ENCODE results near the gene AKAP13. TPM values are rescaled to one million over a fixed set of nuclear protein-coding genes. Genes with fewer than 3 reads are reported as not detected.

AKAP13 gene
- total RNA-seq, 1 donor from 2014 or later, result 284 TPM

GRCh38 chr15:85488997-85489396 is 108.6 kb downstream of the AKAP13 start:
- intact Hi-C loops (cut with micrococcal nuclease), result no loop called here
- ATAC-seq (no peak), DNase-seq (no peak)

DNA sequence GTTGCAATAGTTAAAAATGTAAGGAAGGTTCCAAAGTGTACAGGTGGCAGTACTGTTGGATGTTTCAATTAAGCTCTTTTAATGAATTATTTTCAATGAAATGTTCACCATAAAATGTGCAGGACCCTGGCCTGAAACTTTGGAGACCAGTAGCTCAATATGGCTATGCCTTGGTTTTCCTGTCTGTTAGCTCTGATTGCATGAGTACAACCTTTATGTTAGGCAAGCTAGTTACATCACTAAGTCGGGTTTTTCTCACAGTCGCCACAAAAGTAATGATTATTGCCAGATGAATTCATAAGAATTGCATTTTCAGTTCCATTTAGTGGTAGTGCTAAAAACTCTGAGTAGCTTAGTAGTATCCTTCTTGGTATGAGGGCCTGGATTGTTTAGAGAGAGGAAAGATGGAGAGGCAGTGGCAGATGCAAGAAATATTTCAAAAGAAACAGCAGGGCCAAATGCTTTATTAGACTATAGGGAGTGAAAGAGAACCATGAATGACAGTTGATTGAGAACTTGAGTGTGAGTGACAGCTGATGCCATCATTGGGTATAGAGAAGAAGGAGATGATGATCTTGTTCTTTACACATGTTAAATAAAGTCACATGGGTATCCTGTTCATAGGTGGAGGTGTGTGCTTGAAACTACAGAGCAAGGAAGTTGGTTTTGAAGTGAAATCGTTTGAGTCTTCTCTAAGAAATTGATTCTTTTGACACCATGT is 109.5 kb downstream of the AKAP13 start:
- ATAC-seq, result no peak
- no peak for DNase-seq
- intact Hi-C loops (cut with micrococcal nuclease), result loop anchor here (10.0 kb wide), 2 partner anchors 85 to 235 kb away; no protein-coding TSS in a partner anchor

DNA sequence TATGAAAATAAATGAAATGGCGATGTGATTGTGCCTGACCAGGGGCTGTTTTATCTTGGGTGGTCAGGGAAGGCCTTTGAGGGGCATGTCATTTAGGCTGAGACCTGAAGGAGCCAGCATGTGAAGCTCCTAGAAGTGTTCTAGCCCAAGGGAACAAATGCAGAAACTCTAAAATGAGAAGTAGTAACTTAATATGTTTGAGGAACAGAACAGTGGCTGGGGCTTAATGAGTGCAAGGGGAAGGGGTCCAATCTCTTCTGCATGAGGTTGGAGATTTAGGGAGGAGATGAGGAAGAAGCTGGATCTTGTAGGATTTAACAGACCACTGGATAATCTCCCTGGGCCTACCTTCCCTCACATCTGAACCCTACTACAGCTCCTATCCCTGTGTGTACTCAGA is 110.5 kb downstream of the AKAP13 start:
- DNase-seq, result no peak
- no peak for ATAC-seq
- intact Hi-C loops (cut with micrococcal nuclease), result loop anchor here (10.0 kb wide), 2 partner anchors 84 to 234 kb away; no protein-coding TSS in a partner anchor

DNA sequence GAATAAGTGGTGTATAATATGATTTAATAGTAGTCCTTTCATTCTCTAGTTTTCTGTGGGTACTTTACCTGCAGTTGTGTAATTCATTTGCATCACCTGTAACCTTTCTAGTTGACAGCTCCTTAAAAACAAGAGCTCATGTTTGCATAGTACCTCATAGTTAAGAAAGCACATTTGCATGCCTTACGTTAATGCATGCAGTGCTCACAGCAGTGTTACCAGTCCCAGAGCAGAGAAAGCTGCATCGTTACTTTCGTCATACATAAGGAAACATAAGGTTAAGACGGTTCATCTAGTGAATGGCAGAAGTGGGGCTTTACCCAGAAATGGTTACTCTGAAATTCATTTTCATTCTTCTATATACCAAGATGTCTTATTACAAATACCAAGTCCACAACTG is 111.3 kb downstream of the AKAP13 start:
- ATAC-seq (no peak), DNase-seq (no peak)
- intact Hi-C loops (cut with micrococcal nuclease), result loop anchor here (10.0 kb wide), 2 partner anchors 83 to 233 kb away; no protein-coding TSS in a partner anchor

- intact Hi-C loops (cut with micrococcal nuclease), result loop anchor here (10.0 kb wide), 2 partner anchors 82 to 232 kb away; no protein-coding TSS in a partner anchor
- ATAC-seq, result no peak
- DNase-seq, result no peak
Observed at GRCh38 chr15:85492406-85492805, 112.0 kb downstream of the AKAP13 start.

DNA sequence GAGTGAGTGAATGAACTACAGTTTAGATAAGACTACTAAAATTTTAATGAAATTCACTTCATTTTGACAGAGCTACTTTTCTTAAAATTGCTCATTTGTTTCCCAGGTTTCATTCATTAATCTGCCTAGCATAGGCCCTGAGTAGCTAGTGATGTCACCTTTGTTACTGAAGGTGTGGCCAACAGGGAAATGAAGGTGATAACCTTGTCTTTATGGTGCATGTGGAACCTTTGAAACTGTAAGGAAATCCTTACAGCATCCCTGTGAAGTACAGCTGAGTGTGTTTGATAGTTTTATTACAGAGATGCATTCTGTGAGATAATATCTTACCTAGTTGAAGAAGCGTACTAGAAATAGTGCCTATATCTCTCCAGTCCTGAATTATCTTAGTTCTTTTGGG is 112.9 kb downstream of the AKAP13 start:
- ATAC-seq, result peak; percentile 15
- intact Hi-C loops (cut with micrococcal nuclease), result loop anchor here (10.0 kb wide), 2 partner anchors 82 to 232 kb away; no protein-coding TSS in a partner anchor
- no peak for DNase-seq

GRCh38 chr15:85494048-85494777 is 113.8 kb downstream of the AKAP13 start:
- DNase-seq (no peak), ATAC-seq (peak; percentile 59)
- intact Hi-C loops (cut with micrococcal nuclease), result loop anchor here (10.0 kb wide), 2 partner anchors 81 to 231 kb away; no protein-coding TSS in a partner anchor

- DNase-seq (no peak), ATAC-seq (no peak)
- intact Hi-C loops (cut with micrococcal nuclease), result loop anchor here (10.0 kb wide), 2 partner anchors 80 to 230 kb away; no protein-coding TSS in a partner anchor
Observed at GRCh38 chr15:85495096-85495495, 114.7 kb downstream of the AKAP13 start.

GRCh38 chr15:85495544-85495943 is 115.1 kb downstream of the AKAP13 start:
- ATAC-seq (no peak), DNase-seq (no peak)
- intact Hi-C loops (cut with micrococcal nuclease), result loop anchor here (10.0 kb wide), 2 partner anchors 79 to 229 kb away; no protein-coding TSS in a partner anchor

DNA sequence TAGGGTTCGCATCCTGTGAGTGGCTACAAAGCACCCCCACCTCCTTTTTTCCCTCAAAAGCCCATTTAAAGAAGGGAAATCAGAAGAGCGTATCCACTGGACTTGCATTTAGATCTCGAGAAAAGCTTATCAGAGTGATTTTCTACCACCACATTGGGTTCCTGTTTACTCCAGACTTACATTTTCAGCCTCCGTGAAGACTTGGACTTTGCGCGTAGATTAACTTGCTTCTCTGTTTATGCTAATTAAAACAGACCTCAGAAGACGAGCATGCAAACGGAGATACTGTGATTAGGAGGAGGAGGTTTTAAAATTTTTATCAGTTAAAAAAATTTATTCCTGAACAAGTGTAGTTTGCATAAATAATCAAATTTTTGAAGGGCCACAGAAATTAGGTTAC is 115.7 kb downstream of the AKAP13 start:
- intact Hi-C loops (cut with micrococcal nuclease), result loop anchor here (10.0 kb wide), 2 partner anchors 79 to 229 kb away; no protein-coding TSS in a partner anchor
- DNase-seq, result no peak
- ATAC-seq, result no peak

DNA sequence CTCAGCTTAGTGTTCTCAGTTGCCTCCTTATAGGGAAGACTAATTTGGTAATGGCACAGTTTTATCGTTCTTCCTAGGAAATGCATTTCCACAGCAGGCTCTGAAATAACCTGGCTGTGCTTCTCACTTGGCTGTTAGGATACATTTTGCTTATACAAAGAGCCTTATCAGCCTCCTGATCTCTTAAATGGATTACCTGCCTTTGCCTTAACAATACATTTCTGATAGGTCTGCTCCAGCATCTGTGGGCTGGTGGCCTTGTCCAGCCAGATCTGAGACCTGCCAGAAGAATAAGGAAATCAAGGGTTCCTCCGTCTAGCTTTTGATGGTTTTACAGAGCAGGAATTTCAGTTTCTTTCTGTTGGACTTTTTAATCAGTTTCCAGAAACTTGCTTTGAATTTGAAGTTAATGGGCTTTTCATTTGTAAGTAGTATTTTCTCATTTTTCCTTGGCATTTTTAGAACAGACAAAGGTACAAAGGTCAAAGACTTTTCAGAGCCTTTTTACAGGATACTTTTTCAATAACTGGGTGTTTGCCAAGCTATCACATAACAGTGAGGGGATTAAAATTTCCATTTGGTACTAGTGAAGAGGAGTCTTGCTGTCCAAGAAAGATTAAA is 116.3 kb downstream of the AKAP13 start:
- DNase-seq, result no peak
- no peak for ATAC-seq
- intact Hi-C loops (cut with micrococcal nuclease), result loop anchor here (10.0 kb wide), 2 partner anchors 78 to 228 kb away; no protein-coding TSS in a partner anchor

- DNase-seq (no peak), ATAC-seq (no peak)
- intact Hi-C loops (cut with micrococcal nuclease), result loop anchor here (10.0 kb wide), 2 partner anchors 78 to 228 kb away; no protein-coding TSS in a partner anchor
Observed at GRCh38 chr15:85497172-85497569, 116.8 kb downstream of the AKAP13 start.

DNA sequence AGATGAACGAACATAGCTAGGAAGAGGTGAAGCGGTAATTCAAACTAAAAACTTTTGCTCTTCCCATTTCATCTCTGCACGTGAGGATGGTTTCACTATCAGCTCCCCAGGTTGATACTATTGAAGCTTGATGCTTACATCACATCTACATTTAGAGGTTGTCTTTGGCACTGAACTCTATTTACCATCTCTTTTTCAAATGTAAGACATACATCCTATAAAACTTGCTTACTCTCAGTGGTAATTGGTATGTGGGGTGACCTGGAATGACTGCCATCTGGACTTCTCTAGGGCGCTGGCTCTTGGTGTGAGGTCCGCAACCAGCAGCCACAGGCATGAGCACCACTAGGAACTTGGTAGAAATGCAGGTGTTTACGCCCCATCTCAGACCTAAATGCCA is 118.1 kb downstream of the AKAP13 start:
- DNase-seq (no peak), ATAC-seq (no peak)
- intact Hi-C loops (cut with micrococcal nuclease), result loop anchor here (10.0 kb wide), 2 partner anchors 76 to 226 kb away; no protein-coding TSS in a partner anchor

DNA sequence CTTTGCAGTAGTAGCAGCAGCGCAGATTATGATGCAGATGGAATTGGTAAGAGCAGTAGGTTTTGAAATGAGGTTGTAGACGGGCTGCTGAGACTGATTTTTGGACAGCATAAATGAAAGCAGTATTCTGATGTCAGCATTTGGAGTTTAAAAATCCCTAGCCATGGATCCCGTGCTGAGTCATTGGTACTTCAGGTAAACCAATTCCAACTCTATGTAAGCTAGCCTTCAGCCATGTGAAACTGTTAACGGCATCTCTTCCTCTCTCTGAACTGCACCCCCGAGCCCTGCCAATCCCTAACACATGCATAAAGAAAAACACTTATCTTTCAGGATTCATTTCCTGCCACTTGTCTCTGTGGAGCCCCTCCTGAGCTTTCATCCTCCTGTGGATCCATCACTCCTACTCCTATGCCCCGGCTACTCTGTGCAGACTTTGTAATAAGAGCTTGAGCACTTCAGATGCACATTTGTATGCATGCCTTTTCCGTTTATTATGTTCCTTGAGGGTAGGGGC is 119.0 kb downstream of the AKAP13 start:
- peak; percentile 10 for ATAC-seq
- intact Hi-C loops (cut with micrococcal nuclease), result loop anchor here (10.0 kb wide), 2 partner anchors 75 to 225 kb away; no protein-coding TSS in a partner anchor
- DNase-seq, result no peak

DNA sequence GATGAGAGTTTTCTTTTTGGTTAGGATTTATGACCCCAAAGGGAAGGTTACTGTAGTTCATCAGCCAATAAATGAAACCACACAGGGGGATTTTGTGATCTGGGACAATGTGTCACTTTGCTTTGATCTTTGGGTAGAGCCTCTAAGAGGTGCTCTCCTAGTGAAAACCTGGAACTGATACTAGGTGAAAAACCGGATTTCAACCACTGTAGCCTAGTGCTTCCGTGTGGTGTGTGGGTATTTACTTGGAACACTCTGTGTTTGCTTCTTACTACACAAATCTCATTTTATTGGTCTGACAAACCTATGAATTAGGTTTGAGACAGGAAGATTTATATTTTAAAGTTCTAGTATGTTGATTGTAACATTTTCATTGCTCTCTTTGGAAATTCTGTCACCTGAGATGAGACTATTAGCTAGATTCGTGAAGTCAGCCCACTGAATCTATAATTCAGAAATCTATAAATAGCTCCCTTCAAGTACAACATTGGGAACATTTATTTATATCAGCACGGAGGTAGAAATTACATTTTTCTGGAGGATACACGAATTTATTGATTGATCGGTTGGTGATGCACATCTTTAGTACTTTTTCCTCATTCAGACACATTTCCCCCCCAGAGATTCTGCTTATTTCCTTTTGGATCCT is 119.8 kb downstream of the AKAP13 start:
- ATAC-seq, result peak; percentile 7
- intact Hi-C loops (cut with micrococcal nuclease), result no loop called here
- no peak for DNase-seq

- DNase-seq (peak; percentile 37), ATAC-seq (peak; percentile 52)
- intact Hi-C loops (cut with micrococcal nuclease), result no loop called here
Observed at GRCh38 chr15:85500729-85501128, 120.3 kb downstream of the AKAP13 start.

GRCh38 chr15:85501574-85501973 is 121.2 kb downstream of the AKAP13 start:
- no peak for DNase-seq
- no peak for ATAC-seq
- intact Hi-C loops (cut with micrococcal nuclease), result no loop called here

DNA sequence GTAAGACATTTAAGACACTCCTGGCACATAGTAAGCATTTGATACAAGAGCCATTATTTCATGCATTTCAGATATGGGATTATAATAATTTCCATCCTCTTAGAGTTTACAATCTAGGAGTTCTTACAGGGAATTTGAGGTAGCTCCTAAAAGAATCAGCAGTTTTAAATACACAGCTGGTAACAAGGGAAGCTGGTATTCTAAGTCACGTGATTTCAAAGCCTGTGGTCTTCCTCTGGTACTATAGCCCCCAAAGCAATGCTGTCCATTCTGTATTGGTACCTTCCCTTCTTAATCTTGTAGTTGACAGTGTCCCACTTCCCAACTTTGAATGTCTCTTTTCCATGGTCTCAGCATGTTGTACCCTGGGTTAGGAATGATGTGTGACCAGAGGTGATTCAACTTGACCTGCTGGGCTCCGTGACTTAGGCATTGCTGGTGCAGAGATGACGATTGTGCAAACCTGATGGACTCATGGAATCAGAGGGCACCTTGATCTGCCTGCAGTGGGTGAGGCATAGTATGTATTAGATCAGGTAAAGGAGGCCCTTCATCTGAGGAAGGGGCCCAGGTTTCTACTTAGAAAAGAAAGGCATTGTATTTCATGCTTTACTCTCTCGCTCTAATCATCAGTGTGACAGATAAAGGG is 122.9 kb downstream of the AKAP13 start:
- intact Hi-C loops (cut with micrococcal nuclease), result no loop called here
- DNase-seq (no peak), ATAC-seq (no peak)

Measured in left ventricle myocardium superior (tissue), 1 donor.